ENCODE data around the gene OLFM2.
"Not testable (repeated sequence)": the region's sequence is repeated elsewhere in the genome, so short reads cannot be mapped to it uniquely, and the experiment has no call there.

OLFM2 gene

DNA sequence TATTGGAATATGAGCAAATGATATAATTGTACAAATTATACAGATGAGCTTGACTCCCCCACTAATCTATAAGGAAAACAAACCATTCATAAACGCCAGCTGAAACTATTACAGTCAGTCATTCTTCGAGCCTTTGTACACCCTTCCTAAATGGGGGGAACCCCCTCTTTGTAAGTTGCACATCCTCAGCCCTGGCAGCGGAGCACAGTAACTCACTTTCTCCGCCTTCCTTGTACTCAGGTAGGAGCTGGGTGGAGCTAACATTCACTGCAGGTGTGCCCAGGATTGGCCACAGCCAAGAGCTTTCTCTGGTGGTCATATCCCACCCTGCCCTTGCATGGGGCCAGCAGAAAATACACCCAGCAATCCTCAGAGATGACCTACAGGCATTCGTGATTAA is 72.6 kb downstream of the OLFM2 start:
- DNase-seq (ENCODE audit: low read depth in 2 of 3, low spot score in 1 of 3): no peak

DNA sequence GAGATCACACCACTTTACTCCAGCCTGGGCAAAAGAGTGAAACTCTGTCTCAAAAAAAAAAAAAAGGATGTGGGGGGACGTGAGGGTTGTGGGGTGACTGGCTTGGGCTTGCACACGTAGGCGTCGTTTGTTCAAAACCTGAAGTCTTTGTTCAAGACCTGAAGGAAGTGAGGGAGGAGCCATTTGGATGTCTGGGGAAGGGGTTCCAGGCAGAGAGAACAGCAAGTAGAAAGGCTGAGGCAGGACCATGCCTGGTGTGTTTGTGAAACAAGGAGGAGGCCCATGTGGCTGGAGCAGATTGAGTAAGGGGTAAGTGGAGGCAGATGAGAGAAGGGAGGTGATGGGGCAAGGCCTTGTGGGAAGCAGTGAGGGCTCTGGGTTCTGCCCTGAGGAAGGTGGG is 73.4 kb downstream of the OLFM2 start:
- DNase-seq (ENCODE audit: low read depth in 2 of 3, low spot score in 1 of 3): no peak

DNA sequence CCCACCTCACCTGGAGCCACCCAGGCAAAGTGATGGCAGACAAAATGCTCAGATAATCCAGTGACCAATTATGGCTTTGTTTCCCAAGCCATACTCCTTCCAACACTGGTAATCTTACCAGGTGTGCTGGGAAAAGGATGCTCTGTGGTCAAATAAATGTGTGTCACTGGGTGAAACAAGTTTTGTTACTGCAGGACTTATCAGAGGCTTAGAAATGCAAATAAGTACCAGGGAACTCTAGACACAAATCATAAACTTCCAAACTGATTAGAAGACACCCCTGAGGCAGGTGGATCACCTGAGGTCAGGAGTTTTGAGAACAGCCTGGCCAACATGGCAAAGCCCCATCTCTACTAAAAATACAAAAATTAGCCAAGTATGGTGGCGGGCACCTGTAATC is 74.8 kb downstream of the OLFM2 start:
- DNase-seq (ENCODE audit: low read depth in 2 of 3, low spot score in 1 of 3): no peak

DNA sequence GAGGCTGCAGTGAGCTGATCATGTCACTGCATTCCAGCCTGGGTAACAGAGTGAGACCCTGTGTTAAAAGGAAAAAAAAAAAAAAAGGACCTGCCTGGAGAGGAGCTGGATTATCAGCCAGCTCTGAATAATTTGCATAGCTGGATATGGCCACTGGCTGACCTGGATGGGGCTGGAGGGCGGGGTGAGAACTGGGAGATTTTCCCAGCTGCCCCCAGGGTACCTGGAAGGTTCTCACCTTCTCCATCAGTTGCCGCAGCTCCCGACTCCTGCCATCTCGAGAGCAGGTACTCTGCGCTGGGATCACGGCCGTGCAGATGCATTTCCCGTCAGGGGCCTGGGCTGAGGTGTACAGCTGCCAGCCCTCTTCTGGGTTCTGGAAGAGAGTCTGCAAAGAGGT is 75.9 kb downstream of the OLFM2 start:
- no peak for DNase-seq (ENCODE audit: low read depth in 2 of 3, low spot score in 1 of 3)

DNA sequence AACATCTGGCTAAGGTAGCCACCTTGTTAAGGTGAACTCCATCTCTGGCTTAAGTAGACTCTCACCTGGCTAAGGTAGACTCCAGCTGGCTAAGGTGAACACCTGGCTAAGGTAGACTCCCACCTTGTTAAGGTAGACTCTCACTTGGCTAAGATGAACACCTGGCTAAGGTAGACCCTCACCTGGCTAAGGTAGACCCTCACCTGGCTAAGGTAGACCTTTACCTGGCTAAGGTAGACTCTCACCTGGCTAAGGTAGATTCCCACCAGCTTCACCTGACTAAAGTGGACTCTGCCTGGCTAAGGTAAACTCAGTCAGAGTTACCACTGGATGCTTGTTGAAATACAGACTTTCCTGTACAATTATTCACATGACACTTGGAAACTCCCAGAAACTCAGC is 77.5 kb downstream of the OLFM2 start:
- DNase-seq (ENCODE audit: low read depth in 2 of 3, low spot score in 1 of 3): no peak

DNA sequence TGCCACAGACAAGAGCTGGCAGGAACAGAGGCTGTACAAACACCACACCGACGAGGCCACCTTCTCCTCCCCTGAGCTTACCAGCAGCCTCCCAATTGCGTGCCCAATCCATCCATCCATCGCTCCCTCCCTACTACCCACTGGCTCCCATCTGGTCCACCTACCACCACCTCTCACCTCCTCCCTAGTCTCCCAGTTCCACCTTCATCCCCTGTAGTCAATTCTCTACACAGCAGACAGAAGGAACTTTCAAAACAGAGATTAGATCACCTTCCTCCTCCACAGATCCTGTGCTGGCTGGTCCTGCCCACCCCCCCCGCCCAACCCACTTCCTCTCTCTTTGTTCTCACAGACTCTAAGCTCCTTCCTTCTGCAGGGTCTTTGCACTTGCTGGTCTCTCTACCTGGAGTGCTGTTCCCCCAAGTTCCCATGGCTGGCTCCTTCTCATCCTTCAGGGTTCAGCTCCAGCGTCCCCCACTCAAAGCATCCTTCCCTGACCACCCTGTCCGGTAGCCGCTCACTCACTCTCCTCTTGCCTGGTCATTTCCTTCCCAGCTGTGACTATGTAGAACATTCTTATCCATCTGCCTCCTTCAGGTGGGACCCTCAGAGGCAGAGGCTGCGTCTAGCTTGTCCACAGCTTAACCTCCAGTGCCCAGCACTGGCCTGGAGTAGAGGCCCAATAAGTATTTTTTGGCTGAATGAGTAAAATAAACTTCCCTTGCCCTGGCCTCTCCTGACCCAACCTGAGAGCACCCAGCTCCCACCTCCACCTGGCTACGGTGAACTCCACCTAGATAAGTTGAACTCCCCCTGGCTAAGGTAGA is 78.2 kb downstream of the OLFM2 start:
- DNase-seq (ENCODE audit: low read depth in 2 of 3, low spot score in 1 of 3): no peak

DNA sequence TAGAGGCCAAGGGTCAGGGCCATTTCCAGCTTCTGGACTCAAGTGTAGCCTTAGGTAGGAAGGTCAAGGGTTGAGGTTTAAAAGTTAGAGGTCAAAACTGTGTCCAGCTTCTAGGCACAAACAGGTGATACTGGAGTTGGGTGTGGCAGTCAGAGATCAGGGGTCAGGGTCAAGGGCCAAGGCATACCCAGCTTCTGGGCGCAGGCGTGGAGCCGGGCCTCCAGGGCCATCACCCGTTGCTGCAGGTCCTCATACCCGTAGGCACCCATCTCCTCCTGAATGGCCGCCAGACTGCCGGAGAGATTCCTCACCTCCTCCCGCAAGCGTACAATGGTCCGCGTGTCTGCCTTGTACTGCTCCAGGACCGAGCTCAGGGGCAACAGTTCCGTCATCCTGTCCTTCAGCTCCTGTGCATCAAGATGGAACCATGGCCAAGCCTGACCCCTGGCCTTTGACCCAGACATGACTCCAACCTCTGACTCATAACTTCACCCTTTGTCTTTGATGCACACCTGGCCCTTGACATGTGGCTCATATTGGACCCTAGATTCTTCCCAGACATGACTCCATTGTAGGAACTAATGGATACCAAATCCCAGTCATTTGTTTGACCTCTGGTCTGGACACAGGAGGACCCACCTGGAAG is 79.1 kb downstream of the OLFM2 start:
- DNase-seq (ENCODE audit: low read depth in 2 of 3, low spot score in 1 of 3): no peak

DNA sequence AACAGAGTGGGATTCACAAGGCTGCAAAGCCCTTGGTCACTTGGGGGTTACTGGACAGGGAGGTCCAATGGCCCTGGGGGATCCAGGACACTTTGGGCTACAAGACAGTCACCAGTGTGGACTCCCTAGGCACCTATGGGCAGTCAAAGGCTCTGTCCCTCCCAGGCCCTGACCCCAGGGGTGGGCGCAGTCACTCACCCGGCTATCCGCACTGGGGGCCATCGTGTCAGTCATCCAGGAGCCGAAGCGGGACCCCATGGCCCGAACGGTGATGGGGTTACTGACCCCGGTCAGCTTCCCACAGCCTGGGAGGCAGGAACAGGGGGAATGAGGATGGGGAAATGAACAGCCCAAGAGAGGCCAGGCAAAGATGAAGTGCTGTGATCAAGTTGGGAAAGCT is 79.7 kb downstream of the OLFM2 start:
- DNase-seq (ENCODE audit: low read depth in 2 of 3, low spot score in 1 of 3): no peak

DNA sequence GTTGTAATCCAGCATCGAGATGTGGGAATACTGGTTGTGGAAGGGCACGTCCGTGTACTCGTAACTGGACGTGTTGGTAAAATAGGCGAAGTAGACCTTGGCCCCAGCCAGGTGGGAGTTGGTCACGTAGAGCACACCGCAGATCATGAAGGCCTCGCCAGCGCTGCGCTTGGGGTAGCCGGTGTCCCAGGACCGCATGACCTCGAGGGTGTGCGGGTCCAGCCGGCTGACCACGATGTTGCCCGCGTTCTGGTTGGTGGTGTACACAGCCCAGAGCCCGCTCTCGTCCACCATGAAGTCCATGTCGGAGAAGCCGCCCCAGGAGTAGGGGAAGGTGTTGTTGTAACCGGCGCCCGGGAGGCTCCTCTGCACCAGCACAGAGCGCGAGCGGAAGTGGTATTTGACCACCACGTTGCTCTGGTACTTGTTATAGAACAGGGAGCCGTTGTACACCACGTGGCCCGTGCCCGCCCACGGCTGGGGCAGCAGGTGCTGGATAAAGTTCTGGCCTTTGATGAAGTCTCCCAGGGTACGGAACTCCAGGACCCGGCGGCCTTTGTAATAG is 82.0 kb downstream of the OLFM2 start:
- DNase-seq (ENCODE audit: low read depth in 2 of 3, low spot score in 1 of 3): no peak

DNA sequence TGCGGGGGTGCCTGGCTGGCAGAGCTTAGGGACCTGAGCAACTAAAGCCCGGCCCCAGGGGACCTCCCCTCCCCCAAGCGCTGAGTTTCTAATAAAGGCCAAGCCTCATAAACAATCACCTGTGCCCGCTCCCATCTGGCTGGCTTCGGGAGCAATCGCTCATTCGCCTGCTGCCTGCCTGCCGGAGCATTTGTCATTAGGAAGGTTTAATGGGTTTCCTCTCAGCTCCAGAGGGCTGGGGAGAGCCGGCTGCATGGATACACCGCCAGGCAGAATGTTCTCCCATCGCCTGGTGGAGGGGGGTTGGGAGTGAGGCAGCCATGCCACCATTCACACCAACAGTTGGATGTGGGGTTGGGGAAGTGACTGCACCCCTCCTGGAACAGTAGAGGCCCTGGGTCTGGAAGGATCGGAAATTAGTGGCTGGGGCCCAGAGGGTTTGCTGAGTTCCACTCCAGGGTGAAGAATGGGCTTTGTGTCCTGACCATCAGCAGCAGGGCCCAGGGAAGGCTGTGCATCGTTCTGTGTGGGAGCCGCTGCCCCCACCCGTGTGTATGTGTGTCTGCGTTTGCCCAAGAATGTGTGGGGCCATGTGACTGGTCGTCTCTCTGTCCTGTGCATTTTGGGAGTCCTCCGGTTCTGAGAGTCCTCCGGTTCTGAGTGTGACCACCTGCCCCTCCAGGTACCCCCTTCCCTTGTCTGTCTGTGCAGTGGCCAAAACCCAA is 85.9 kb downstream of the OLFM2 start:
- DNase-seq (ENCODE audit: low read depth in 2 of 3, low spot score in 1 of 3): no peak

DNA sequence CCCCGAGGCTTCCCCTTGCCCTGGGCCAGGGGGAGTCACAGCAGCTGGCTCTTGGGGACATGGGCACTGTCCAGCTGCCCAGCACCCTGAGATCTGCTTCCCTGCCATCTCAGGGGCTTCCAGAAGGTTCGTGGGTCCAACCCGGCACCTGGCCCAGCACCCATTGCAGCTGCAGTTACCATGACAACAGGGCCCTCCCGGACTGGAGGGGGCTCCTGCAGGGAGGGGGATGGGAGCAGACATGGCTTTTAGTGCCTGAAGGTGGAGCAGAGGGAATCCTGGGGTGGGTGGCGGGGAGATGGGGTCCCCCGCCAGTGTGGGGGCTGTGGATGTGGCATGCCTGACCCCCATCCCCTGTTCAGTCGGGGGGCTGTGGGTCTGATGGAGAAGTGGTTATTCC is 86.5 kb downstream of the OLFM2 start:
- DNase-seq (ENCODE audit: low read depth in 2 of 3, low spot score in 1 of 3): no peak

DNA sequence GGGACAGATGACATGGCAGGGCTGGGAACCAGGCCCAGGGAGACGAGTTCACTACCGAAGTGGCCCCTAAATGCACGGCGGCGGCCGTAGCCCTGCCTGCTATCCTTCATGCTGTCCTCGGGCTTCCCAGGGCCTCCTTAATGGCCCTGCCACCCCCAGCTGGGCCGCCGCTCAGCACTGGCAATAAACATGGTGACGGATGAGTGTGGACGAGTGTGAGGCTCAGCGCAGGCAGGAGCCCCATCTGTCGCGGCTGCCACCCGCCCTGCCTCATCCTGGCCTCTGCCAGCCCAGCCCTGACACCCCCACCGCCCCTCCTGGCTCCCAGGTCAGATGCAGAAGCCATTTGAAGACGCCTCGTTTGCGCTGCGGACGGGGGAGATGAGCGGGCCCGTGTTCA is 87.6 kb downstream of the OLFM2 start:
- DNase-seq (ENCODE audit: low read depth in 2 of 3, low spot score in 1 of 3): no peak

DNA sequence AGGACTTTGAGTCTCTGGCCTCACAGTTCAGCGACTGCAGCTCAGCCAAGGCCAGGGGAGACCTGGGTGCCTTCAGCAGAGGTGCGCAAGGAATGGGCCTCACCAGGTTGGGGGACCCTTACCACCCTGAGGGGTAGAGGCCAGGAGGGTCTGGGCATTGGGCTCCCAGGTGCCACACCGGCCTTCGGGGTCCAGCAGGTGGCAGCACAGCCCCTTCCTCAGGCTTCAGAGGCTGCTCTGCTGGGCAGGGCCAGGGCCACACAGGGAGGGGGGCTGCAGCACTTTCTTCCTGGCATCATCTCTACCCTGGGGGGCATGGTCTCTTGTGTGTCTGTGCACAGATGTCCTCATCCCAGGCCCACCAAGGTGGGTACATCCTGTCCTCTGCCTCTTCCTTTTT is 88.3 kb downstream of the OLFM2 start:
- DNase-seq (ENCODE audit: low read depth in 2 of 3, low spot score in 1 of 3): no peak

DNA sequence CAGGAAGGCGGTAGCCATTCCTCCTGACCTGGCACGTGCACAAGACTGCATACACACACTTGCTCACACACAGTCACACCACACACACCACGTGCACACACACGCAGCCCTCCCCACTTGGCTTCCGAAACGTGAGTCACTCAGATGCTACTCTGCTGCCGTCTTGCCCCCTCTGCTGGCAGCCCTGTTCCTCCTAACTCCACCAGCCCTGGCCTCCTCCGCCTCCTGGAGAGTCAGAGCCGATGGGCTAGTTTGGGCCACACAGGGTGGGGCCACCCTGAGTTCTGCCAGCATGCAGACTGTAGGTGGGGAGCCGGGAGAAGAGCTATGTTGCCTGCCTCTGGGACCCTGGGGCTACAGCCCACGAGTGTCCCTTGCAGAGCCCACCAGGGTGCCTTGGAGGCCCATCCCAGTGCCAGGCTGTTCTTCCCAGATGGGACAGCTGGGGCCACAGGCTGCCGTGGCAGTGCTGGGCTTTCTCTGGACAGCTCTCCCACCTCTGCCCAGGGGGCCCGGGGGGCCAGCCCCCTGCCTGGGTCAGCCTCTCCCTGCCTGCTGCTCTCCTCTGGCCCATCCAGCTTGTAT is 89.1 kb downstream of the OLFM2 start:
- DNase-seq (ENCODE audit: low read depth in 2 of 3, low spot score in 1 of 3): peak in 1 of 3 donors; percentile 37

DNA sequence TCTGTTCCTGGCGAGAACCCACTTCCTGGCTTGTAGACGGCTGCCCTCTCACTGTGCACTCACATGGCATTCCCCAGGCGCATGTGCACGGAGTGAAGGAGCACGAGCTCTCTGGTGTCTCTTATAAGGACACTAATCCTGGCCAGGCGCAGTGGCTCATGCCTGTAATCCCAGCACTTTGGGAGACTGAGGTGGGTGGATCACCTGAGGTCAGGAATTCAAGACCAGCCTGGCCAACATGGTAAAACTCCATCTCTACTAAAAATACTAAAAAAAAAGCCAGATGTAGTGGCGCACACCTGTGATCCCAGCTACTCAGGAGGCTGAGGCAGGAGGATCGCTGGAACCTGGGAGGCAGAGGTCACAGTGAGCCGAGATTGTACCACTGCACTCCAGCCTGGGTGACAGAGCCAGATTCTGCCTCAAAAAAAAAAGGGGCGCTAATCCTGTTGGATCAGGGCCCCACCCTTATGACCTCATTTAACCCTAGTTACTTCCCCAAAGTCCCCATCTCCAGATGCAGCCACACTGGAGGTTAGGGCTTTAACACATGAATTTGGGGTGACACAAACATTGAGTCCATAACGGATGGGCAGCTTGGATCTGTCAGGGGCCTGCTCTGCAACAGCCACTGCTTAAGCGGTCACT is 92.6 kb downstream of the OLFM2 start:
- not testable (repeated sequence) for DNase-seq (ENCODE audit: low read depth in 2 of 3, low spot score in 1 of 3)

DNA sequence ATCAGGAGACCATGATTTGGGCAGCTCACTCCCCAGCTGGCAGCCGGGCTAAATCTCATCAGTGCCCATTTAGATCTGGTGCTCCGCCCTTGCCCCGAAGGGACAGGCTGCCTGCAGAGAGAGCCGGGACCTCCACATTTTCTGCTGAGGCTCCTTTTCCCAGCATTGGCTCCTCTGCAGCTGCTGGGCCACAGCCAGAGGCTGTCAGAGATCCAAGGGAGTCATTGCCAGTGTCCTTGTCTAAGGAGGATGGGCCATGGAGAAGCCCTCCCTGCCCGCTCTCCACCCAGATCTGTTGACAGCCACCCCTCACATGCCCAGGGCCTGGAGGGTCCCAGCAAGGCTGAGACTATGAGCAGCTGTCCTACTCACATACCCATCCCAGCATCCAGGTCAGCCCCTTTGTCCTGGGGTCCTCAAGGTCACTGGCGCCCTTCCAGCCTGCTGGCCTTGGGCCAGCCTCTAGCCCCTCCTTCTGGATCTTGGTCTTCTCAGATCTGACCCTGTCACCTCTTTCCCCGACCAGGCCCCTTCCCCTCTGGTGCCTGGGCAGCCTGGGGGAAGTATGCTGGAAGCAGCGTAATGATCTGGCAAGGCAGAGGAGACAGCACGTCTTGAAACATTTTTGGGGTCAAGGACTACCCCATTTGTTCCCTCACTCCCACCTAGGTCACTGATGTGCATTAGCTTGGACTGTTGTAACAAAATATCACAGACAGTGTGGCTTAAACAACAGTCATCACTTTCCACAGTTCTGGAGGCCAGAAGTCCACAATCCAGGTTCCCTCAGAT is 93.3 kb downstream of the OLFM2 start:
- DNase-seq (ENCODE audit: low read depth in 2 of 3, low spot score in 1 of 3): no peak

DNA sequence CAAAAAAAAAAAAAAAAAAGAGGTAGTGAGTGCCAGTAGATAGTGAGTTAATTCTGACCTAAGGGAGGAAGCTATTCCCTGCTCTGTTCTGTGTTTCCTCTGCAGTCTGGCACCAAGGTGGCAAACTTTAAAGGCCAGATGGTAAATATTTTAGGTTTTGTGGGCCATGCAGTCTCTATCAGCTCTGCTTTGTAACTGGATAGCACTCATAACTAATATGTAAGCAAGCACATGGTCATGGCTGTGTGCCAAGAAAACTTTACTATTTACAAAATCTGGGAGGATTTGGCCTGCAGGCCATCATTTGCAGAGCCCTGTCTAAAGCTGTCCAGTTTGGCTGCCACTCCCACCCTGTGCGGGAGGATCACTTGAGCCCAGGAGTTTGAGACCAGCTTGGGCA is 96.9 kb downstream of the OLFM2 start:
- no peak for DNase-seq (ENCODE audit: low read depth in 2 of 3, low spot score in 1 of 3)

DNA sequence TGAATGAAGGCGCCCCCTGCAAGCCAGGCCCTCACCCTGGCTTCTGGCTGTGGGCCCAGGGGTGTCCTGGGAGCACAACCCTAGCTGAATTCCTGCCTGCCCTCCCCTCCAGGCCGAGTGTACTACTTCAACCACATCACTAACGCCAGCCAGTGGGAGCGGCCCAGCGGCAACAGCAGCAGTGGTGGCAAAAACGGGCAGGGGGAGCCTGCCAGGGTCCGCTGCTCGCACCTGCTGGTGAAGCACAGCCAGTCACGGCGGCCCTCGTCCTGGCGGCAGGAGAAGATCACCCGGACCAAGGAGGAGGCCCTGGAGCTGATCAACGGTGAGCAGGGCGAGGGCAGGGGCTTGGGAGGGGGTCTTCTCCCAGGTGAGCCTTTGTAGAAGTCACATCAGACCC is 98.0 kb downstream of the OLFM2 start:
- DNase-seq (ENCODE audit: low read depth in 2 of 3, low spot score in 1 of 3): no peak

DNA sequence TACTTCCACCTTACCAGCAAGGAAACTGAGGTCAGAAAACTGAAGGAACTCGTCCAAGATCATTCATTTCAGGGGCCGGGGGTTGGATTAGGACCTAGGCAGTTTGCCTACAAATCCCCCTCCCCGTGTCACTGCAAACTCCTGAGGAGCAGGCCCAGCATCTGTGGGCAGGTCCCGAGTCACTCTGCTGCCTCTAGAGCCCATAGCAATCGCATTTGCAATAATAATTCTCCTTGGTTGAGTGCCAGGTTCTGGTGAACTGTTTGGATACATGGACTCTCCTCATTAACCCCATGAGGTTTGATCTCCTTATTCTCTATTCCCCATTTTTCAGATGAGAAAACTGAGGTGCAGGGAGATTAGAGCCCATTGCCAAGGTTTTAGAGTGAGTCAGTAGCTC is 100.3 kb downstream of the OLFM2 start:
- DNase-seq (ENCODE audit: low read depth in 2 of 3, low spot score in 1 of 3): no peak

DNA sequence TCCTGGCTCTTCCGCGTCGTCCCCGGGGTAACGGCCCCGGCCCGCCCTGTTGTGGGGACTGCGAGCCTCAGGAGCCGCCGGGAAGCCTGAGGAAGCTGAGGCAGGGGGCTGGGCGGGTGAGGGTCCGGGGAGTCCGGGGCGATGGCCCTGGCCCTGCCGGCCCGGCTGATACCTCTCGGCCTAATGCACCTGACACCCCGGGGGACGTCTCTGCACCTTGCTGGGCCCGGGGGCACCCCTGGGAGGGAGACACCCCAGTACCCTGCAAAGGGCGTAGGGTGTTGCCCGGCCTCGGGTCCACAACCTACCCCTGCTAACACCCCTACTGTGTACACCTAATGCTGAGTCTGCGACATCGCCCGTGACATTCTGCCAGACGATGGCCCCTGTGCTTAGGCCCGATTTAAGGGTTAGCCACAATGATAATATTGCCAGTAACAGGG is 100.8 kb downstream of the OLFM2 start:
- DNase-seq (ENCODE audit: low read depth in 2 of 3, low spot score in 1 of 3): no peak

Measured in stimulated activated CD4-positive, alpha-beta T cell treated with anti-CD3 and anti-CD28 coated beads, Interleukin-12 subunit alpha, Interleukin-12 subunit beta, amount 100 ng/mL, for 48 hours (primary cell).